Stimulated activated CD4-positive, alpha-beta T cell treated with anti-CD3 and anti-CD28 coated beads, Interleukin-1b, Interleukin-23, amount 100 ng/mL, for 1 hour (primary cell): ENCODE results near the gene RRP8.

Experiments used
- DNase-seq, 2 donors: peaks; one replicate each; pipeline ENCODE4 v3.0.0-alpha.2; 2020; ENCODE audit warnings: low read depth in 2 of 2

Gene RRP8

DNA sequence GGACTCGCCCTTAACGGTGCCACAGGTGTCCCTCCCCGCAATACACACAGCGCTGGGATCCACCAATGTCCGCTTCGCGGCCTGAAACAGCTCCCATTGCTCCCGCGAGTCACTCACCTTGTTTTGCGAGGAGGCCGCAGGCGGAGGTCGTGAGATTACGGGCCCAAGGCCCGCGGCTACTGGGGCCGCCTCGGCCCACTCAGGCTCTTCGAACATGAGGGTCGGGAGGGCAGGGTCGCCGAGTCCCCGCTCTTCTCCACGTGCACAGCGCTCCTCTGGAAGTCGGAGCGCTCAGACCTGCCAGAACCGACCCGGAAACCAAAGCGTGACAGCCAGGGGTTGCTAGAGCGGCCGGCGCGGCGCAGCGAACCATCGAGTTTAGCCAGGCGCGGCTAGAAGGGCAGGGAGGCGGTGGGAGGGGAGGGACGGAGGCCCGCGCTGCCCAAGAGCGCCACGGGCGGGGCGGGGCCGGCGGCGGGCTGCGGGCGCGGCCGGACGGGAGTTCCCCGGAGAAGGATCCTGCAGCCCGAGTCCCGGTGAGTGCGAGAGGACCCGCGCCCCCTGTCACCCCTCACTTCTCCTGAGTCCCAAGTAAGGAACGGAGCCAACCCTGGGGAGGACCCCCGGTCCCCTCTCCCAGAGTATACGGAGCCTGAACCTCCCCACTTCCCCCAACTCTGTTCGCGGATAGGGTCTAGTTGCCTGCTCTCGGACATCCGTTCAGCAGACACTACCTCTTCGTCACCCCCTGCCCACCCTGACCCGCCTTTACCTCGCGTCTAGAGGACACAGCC, at the start of gene RRP8, which contains the start of gene ILK:
Gene RRP8, minus strand, starts transcription at position 330 of the 794 bp plus-strand sequence. Its CDS starts 114 bp downstream, at position 216.
Gene ILK, plus strand, starts transcription at position 488 of the 794 bp plus-strand sequence. CDS start 498 bp downstream, outside the sequence.
- DNase-seq, result peak; percentile 58 to 70

DNA sequence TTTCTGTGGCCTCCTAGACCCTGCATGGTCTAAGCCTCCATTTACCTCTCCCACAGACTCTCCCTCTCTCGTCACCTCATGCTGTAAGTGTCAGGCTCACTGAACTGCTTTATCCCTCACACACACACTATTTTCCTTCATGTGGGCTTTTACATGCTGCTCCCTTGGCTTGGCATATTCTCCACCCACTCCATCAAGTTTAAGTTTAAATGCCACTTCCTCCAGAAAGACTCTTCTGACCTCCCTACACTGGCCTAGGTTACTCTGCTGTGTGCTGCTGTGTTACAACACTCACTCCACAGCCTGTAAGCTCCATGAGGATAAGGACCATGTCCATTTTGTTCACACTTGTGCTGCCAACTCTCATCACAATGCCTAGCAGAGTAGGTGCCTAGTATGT, 49.7 kb upstream of the RRP8 start:
- no peak for DNase-seq

GRCh38 chr11:6652182-6652581, 48.8 kb upstream of the RRP8 start:
- no peak for DNase-seq

GRCh38 chr11:6650980-6651379, 47.6 kb upstream of the RRP8 start:
- no peak for DNase-seq

GRCh38 chr11:6650104-6650503, 46.7 kb upstream of the RRP8 start:
- DNase-seq, result no peak

DNA sequence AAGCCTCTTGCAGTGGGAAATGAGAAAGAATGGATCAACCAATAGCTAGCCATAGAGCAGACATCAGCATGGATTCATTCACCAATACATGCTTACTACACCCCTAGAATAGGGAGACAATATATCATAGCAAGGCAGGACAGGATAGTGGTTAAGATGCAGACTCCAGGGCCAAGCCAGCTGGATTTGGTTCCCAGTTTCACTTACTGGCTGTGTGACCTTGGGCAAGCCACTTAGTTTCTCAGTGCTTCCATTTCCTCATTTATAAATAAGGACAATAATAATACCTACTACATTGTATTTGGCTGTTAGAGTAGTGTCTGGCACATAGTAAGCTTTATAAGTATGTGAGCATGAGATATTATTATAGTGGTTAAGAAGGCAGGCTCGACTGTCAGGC, 45.1 kb upstream of the RRP8 start:
- no peak for DNase-seq

DNA sequence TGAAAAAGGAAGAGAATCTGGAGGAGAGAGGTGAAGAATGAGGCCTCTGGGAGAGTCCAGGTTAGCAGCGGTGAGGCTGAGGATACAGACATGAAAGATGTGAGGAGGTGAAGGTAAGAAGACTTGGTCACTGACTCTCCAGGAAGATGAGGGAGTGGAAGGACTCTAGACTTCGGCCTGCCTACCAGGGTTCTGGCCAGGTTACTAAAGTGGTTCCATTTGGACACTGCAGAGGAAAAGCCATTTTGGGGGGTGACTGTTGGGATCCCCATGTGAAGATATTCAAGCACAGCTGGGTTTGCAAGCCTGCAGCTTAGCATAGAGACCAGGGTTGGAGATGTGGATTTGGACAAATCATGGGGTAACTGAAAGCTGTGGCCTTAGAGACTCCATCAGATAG, 44.4 kb upstream of the RRP8 start:
- no peak for DNase-seq

DNA sequence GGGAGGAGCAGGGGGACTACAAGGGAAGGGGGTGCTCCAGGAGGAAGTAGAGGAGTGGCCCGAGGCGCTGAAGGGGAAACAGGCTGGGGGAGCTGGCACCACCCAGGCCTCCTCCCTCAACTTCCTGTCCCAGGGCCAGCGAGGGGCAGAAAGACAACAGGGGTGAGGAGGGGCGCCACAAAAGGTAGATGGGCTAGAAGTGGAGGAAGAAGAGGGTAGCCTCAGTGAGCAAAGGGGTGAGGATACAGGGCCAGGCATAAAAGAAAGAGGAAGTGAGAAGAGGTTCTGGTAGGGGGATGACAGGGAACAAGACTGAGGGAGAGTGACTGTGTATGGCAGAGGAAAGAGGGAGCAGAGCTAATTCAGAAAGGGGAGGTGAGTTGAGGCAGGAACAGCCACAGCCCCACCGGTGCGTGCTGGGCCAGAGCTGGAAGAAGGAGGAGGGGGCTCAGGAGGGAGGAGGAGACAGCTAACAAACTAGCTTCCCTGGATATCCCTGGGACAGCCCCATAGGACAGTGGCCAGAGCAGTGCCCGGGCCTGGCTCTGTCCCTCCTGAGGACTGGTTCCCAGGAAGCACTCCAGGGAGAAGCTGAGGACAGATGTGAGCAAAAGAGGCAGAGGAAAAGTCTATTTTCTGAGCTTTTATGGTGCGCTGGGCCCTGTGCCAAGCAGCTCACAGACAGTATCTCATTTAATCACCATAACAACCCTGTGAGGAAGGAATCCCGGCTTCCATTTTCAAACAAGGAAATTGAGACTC, 43.7 kb upstream of the RRP8 start:
- no peak for DNase-seq

DNA sequence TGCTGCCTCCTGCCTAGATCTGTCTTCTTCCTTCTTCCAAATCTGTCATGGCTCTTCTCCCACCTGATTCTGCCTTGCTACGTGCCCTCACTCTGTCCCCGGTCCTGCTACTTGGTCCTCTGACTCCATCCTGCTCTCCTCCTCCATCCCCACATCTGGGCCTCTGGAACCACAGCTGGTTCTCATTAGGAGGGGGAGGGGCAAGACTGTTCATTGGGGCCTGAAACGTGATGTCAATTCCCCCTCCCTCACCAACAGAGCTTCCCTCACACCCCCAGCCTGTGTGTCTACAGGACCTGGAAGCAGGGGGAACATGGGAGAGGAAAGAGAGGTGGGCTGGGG, 43.1 kb upstream of the RRP8 start:
- DNase-seq, result no peak

GRCh38 chr11:6646071-6646470, 42.7 kb upstream of the RRP8 start:
- no peak for DNase-seq

DNA sequence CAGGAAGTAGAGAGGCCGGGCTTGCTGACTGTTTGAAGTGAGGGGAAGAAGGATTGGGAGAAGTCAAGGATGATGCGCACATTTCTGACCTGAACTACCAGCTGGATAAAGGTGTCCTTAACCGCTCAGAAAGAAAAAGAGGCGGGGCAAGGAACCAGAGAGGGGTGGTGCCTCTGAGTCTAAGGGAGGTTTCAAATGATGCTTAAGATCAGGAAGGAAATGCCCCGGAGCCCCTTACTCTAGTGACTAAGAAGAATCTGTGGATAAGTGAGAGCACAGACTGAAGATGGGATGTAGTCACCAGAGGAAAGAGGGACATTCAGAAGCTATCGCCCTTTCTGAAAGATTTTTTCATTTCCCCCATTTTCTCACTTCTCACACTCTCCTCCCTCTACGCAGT, 39.5 kb upstream of the RRP8 start:
- no peak for DNase-seq

GRCh38 chr11:6640985-6641701, 37.7 kb upstream of the RRP8 start:
- DNase-seq, result no peak

DNA sequence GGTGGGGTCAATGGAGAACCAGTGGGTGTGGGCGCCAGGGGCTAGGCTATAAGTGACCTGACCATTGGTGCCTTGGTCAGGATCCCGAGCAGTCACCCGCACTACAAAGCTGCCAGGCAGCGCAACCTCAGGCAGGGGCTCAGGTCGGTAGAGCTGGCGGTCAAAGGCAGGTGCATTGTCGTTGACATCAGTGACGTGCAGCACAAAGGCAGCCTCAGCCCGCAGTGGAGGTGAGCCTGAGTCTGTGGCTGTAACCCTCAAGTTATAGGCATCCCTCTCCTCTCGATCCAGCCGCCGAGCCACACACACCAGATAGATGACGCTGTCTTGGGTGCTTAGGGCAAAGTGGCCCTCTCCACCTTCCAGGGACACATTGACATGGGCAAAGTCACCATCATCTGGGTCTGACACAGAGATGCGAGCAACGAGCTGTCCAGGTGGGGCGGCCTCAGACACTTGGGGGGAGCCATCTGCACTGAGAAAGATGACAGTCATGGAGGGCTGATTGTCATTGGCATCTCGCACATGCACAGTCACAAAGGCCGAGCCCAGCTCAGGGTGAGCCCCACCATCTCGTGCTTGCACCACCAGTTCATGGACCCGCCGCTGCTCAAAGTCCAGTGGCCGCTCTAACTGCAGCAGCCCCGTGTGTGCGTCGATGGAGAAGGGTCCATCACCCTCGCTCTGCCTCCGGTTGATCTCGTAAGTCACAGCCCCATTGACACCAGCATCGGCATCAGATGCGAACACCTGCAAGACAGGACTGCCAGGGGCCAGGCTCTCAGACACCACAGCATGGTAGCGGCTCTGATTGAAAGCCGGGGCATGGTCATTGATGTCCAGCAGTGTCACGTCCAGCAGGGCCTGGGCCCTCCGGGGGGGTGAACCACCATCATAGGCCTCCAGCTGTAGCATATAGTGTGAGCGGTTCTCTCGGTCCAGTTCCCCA, 36.9 kb upstream of the RRP8 start:
- DNase-seq, result no peak

GRCh38 chr11:6638429-6638828, 35.0 kb upstream of the RRP8 start:
- no peak for DNase-seq

- no peak for DNase-seq
These were observed 34.5 kb upstream of the RRP8 start for GRCh38 chr11:6637871-6638270.

GRCh38 chr11:6636480-6636879, 33.1 kb upstream of the RRP8 start:
- DNase-seq, result no peak

DNA sequence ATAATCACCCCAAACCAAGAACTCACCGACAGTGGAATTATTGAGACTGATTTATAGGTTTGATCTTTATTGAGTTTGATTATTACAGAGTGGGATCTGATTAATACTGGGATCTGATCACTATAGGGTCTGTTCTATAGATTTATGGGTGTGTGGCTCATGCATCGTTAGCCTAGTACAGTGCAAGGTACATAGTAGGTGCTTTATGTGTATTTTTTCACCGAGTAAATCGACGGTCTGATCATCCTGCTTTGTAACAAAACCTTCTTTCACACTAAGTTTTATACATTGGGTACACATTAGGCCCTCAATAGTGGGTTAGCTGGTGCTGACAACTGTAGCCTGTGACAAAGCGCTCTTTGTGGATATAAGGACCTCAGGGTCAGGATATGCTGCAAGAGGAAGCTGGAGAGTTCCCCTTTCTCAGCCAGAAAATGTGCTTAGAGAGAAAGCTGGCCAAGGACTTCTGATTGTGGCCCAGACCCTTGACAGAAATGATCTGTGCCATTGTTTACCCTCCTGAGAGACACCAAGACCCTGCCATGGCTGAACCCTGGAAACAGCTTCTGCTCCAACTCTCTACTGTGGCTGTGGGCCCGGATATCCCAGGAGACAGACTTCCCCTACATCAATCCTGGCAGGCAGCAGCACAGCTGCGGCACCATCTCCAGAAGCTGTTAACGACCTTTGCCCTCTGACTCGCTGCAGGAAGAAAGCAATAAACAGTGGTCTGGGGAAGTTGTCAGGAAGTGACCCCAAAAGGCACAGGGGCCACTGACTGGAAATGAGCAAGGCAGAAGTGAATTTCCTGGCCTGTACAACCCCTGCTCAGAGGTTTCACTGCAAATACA, 31.9 kb upstream of the RRP8 start:
- DNase-seq, result no peak

- DNase-seq, result no peak
These were observed 31.1 kb upstream of the RRP8 start for GRCh38 chr11:6634534-6634933.

DNA sequence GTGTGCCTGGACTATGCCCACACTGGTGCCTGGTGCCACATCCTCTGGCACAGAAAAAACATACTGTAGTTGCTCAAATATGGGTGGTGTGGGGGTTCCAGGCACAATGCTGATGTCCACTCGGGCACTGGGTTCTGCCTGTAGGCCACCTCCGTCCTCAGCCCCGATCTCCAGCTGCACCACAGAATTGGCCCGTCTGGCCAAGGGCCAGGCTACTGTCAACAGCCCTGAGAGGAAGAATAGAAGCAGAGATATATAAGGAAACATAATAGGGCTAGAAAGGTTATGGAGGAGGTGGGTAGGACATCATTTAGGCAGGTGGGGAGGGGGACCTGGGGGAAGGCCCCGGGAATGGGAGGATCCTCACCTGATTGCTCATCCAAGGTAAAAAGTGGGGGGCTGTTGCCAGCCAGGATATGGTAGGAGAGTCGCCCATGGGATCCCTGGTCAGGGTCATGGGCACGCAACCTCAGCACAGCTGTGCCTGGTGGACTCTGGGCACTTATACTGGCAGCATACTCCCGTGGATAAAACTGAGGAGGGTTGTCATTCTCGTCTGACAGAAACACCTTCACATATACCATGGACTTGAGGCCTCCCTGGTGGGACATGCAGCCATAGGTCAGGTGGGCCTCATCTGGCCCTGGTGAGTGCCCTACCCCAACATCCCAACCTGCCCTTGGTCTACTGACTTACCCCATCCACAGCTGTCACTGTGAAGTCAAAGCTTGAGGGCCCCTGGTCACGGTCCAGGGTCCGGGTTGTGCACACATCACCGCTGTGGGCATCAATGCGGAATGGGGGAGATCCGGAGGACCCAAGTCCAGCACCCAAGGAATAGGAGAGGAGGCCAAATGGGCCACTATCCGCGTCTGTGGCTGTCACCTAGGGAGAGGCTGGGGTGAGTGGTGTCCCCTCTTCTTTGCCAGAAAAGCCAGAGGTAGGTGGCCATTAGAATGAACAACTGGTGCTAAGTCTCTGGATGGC, 30.3 kb upstream of the RRP8 start:
- no peak for DNase-seq
